ENCODE results near the gene SMIM20. TPM values are rescaled to one million over a fixed set of nuclear protein-coding genes. Genes with fewer than 3 reads are reported as not detected.

SMIM20 gene
- total and polyA plus RNA-seq, 9 of the 15 experiments (the other 6 are each of a cell fraction or from before 2014, with no cell fraction given), result 25.1 to 51.0 (median 38.9) TPM

GRCh38 chr4:25913851-25914669 is at the start of gene SMIM20 (continued):
- TF ChIP-seq CHAMP1 (IDR thresholded peaks at IDR 0.05) (no peak; the same call in 1 of the 2 replicates), ZNF511 (CRISPR knock-in tag; IDR thresholded peaks at IDR 0.05) (no peak), GABPB1 (CRISPR knock-in tag; IDR thresholded peaks at IDR 0.05) (peak; percentile 96), ZFPM2 (CRISPR knock-in tag; IDR thresholded peaks at IDR 0.05) (no peak), BRF1 (IDR thresholded peaks at IDR 0.05; ENCODE audit: borderline replicate concordance, extremely low read depth, insufficient read length) (no peak), ZBTB5 (IDR thresholded peaks at IDR 0.05) (0 out of 2 replicates have a peak, but pooled peaks have one; percentile 29), SAP30 (IDR thresholded peaks at IDR 0.05; ENCODE audit: borderline replicate concordance, insufficient read depth, low read depth, low read length, poor library complexity, severe bottlenecking) (peak; percentile 34), ARHGAP35 (IDR thresholded peaks at IDR 0.05; ENCODE audit: partially characterized antibody) (no peak), PHTF2 (CRISPR knock-in tag; IDR thresholded peaks at IDR 0.05) (no peak), CTCF (IDR thresholded peaks at IDR 0.05 in 2 of 3, conservative IDR thresholded peaks at IDR 0.05 in 1 of 3; ENCODE audit: insufficient read depth in 2 of 3, low read depth in 1 of 3, low read length in 3 of 3) (no peak), CBFA2T2 (conservative IDR thresholded peaks at IDR 0.05) (no peak), ZNF280A (IDR thresholded peaks at IDR 0.05; ENCODE audit: low read depth, partially characterized antibody) (no peak), PHB2 (IDR thresholded peaks at IDR 0.05; ENCODE audit: low read depth) (no peak), ZBTB49 (CRISPR knock-in tag; IDR thresholded peaks at IDR 0.05; ENCODE audit: borderline replicate concordance) (peak; percentile 77; the same call in 1 of the 2 replicates), ZNF695 (CRISPR knock-in tag; IDR thresholded peaks at IDR 0.05) (no peak)
